Measurements from ENCODE around the gene KCNK10. TPM values are rescaled to one million over a fixed set of nuclear protein-coding genes. Genes with fewer than 3 reads are reported as not detected.

KCNK10 gene
- total RNA-seq, 2 experiments from 2014 or later = 0.68 to 0.73 TPM

- Histone ChIP-seq H3K4me2 (ENCODE audit: low read length) (no peak overlapping the region), H3K9me2 (ENCODE audit: insufficient read depth, low read length) (no peaks in the 10 kb centered on the region), H3K4me3 (ENCODE audit: low read depth, low read length, poor library complexity, severe bottlenecking) (no peak overlapping the region), H4K20me1 (ENCODE audit: insufficient read depth, low read length) (no peaks in the 10 kb centered on the region), H3K79me2 (ENCODE audit: insufficient read depth, low read depth, low read length) (no peaks in the 10 kb centered on the region), H3K9me3 (ENCODE audit: low read length) (no peaks in the 10 kb centered on the region), H3K4me1 (ENCODE audit: insufficient read depth, low read length, poor library complexity, severe bottlenecking) (no peaks in the 10 kb centered on the region), H3K36me3 (ENCODE audit: insufficient read depth, low read length) (no peaks in the 10 kb centered on the region), H3K27ac (ENCODE audit: low read depth, low read length, poor library complexity, severe bottlenecking) (no peak overlapping the region), H2AFZ (ENCODE audit: low read length) (no peak overlapping the region)
- intact Hi-C loops (cut with micrococcal nuclease; ENCODE audit: unreplicated experiment) = no loop called here
- CTCF ChIA-PET (ENCODE audit: unreplicated experiment) = interaction anchor here (0.8 kb wide), 1 partner anchor 20 kb away, joined by 3 read pairs; no protein-coding TSS in a partner anchor
- POLR2A ChIA-PET = no interaction called here
- DNase-seq (ENCODE audit: low spot score) = no peak
- no peak for TF ChIP-seq CTCF (conservative IDR thresholded peaks at IDR 0.05; ENCODE audit: low read length)
- no peak for TF ChIP-seq EZH2phosphoT487 (IDR thresholded peaks at IDR 0.05; ENCODE audit: borderline replicate concordance, low read depth, low read length)
- no TSS peak for BruUV-seq (replicated peaks)
These were observed 126.8 kb downstream of the KCNK10 start for GRCh38 chr14:88196116-88196890.

DNA sequence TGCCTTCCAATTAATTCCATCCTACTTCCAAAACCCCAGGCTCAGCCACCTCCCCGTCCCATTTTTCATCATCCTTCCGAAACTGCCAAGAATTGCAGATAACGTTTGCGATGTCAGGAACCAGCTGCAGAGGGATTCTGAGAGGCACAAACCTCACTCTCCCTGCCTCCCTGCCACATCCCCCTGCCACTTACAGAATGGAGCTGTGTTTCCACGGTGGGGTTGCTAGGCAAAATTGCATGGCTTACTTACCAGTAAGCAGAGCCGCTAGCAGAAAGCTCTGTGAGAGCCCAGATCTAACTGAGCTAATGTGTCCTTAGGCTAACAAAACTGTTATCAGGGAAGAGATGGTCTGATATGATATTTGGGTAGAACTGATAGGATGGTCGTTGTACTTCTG lies 127.4 kb downstream of the KCNK10 start:
- no peaks in the 10 kb centered on the region for H3K9me3 ChIP-seq (ENCODE audit: low read length)
- DNase-seq (ENCODE audit: low spot score) = no peak
- H3K27ac ChIP-seq (ENCODE audit: low read depth, low read length, poor library complexity, severe bottlenecking) = no peak overlapping the region
- no peaks in the 10 kb centered on the region for H3K9me2 ChIP-seq (ENCODE audit: insufficient read depth, low read length)
- H2AFZ ChIP-seq (ENCODE audit: low read length) = no peak overlapping the region
- POLR2A ChIA-PET = no interaction called here
- no peak overlapping the region for H3K4me2 ChIP-seq (ENCODE audit: low read length)
- H4K20me1 ChIP-seq (ENCODE audit: insufficient read depth, low read length) = no peaks in the 10 kb centered on the region
- intact Hi-C loops (cut with micrococcal nuclease; ENCODE audit: unreplicated experiment) = no loop called here
- BruUV-seq (replicated peaks) = no TSS peak
- no peaks in the 10 kb centered on the region for H3K4me1 ChIP-seq (ENCODE audit: insufficient read depth, low read length, poor library complexity, severe bottlenecking)
- no peaks in the 10 kb centered on the region for H3K79me2 ChIP-seq (ENCODE audit: insufficient read depth, low read depth, low read length)
- CTCF ChIA-PET (ENCODE audit: unreplicated experiment) = interaction anchor here (0.8 kb wide), 1 partner anchor 20 kb away, joined by 3 read pairs; no protein-coding TSS in a partner anchor
- TF ChIP-seq EZH2phosphoT487 (IDR thresholded peaks at IDR 0.05; ENCODE audit: borderline replicate concordance, low read depth, low read length) = no peak
- TF ChIP-seq CTCF (conservative IDR thresholded peaks at IDR 0.05; ENCODE audit: low read length) = no peak
- H3K36me3 ChIP-seq (ENCODE audit: insufficient read depth, low read length) = no peaks in the 10 kb centered on the region
- H3K4me3 ChIP-seq (ENCODE audit: low read depth, low read length, poor library complexity, severe bottlenecking) = no peak overlapping the region

DNA sequence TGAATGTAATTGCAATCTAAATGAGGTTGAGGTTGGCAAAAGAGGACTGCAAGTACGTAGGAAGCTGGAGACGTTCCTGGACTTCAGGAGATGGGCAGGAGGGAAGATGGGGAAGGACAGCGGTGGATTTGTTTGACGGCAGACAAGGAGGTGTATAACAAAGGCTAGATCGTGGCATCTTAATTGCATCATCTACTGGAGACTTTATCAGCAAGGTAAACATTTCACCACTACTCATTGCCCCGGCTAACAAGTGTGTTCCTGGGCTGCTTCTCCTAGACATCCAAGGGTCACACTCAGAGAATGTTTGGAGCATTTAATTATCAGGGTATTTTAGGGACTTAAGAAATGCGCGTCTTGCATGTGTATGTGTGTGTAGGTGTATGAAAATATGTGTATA lies 128.5 kb downstream of the KCNK10 start:
- Histone ChIP-seq H4K20me1 (ENCODE audit: insufficient read depth, low read length) (no peaks in the 10 kb centered on the region), H3K4me3 (ENCODE audit: low read depth, low read length, poor library complexity, severe bottlenecking) (no peak overlapping the region), H3K4me2 (ENCODE audit: low read length) (no peak overlapping the region), H2AFZ (ENCODE audit: low read length) (no peak overlapping the region), H3K4me1 (ENCODE audit: insufficient read depth, low read length, poor library complexity, severe bottlenecking) (no peaks in the 10 kb centered on the region), H3K79me2 (ENCODE audit: insufficient read depth, low read depth, low read length) (no peaks in the 10 kb centered on the region), H3K27ac (ENCODE audit: low read depth, low read length, poor library complexity, severe bottlenecking) (no peak overlapping the region), H3K9me3 (ENCODE audit: low read length) (no peaks in the 10 kb centered on the region), H3K36me3 (ENCODE audit: insufficient read depth, low read length) (no peaks in the 10 kb centered on the region), H3K9me2 (ENCODE audit: insufficient read depth, low read length) (no peaks in the 10 kb centered on the region)
- POLR2A ChIA-PET = no interaction called here
- no TSS peak for BruUV-seq (replicated peaks)
- CTCF ChIA-PET (ENCODE audit: unreplicated experiment) = interaction anchor here (0.6 kb wide), 1 partner anchor 160 kb away, joined by 3 read pairs; no protein-coding TSS in a partner anchor
- no peak for DNase-seq (ENCODE audit: low spot score)
- TF ChIP-seq CTCF (conservative IDR thresholded peaks at IDR 0.05; ENCODE audit: low read length) = no peak
- no peak for TF ChIP-seq EZH2phosphoT487 (IDR thresholded peaks at IDR 0.05; ENCODE audit: borderline replicate concordance, low read depth, low read length)
- intact Hi-C loops (cut with micrococcal nuclease; ENCODE audit: unreplicated experiment) = no loop called here

Data from OCI-LY7 (cell line).